Measurements from ENCODE around the gene TNIP2.

DNA sequence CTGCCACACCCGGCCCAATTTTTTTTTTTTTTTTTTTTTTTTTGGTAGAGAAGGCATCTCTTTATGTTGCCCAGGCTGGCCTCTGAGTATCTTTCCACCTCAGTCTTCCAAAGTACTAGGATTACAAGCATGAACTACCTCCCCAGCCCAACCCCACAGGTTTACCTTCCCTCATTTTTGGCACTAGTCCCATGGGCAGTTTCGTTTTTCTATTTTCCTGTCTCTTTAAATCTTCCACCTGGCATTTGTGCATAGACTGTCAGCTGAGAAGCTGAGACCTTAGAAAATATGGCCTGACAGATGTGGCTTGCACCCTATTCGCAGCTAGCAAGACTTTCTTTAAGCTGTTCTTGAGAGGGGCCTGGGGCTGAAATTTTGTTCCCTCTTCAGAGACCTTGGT is 27.9 kb downstream of the TNIP2 start:
- TF ChIP-seq, protein P1, sequence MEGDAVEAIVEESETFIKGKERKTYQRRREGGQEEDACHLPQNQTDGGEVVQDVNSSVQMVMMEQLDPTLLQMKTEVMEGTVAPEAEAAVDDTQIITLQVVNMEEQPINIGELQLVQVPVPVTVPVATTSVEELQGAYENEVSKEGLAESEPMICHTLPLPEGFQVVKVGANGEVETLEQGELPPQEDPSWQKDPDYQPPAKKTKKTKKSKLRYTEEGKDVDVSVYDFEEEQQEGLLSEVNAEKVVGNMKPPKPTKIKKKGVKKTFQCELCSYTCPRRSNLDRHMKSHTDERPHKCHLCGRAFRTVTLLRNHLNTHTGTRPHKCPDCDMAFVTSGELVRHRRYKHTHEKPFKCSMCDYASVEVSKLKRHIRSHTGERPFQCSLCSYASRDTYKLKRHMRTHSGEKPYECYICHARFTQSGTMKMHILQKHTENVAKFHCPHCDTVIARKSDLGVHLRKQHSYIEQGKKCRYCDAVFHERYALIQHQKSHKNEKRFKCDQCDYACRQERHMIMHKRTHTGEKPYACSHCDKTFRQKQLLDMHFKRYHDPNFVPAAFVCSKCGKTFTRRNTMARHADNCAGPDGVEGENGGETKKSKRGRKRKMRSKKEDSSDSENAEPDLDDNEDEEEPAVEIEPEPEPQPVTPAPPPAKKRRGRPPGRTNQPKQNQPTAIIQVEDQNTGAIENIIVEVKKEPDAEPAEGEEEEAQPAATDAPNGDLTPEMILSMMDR (IDR thresholded peaks at IDR 0.05; ENCODE audit: poor library complexity) = no peak
- TF ChIP-seq EZH2 (IDR thresholded peaks at IDR 0.05; ENCODE audit: borderline replicate concordance) (no peak), EZH2phosphoT487 (IDR thresholded peaks at IDR 0.05; ENCODE audit: low read depth, severe bottlenecking, unreplicated experiment) (no peak)

All from hepatocyte (in vitro differentiated cells).